Measurements from ENCODE around the gene PTPRM. TPM values are rescaled to one million over a fixed set of nuclear protein-coding genes. Genes with fewer than 3 reads are reported as not detected.
A peak's percentile ranks its signal among the peaks of the same experiment; 100 is the strongest.

Gene PTPRM
- total and polyA plus RNA-seq, 4 donors, result 61.1 to 146 (median 87.5) TPM

GRCh38 chr18:8133032-8133431 lies 565.9 kb downstream of the PTPRM start:
- no peak overlapping the region for H3K4me3 ChIP-seq
- TF ChIP-seq CTCF (IDR thresholded peaks at IDR 0.05; ENCODE audit: control extremely low read depth, extremely low read depth), result no peak
- H3K36me3 ChIP-seq (ENCODE audit: control insufficient read depth in 4 of 4, insufficient read depth in 4 of 4, low read length in 4 of 4), result peaks cover 0 to 3% (median 0%) of the 10 kb centered on the region in 4 donors
- no peaks in the 10 kb centered on the region for H3K4me1 ChIP-seq (ENCODE audit: control insufficient read depth in 5 of 5, insufficient read depth in 5 of 5, low read length in 5 of 5)
- DNase-seq (no peak), ATAC-seq (ENCODE audit: insufficient read depth, low FRiP score) (no peak)
- H3K27me3 ChIP-seq (ENCODE audit: control insufficient read depth in 3 of 3, insufficient read depth in 3 of 3, low read length in 2 of 3), result no peaks in the 10 kb centered on the region
- H3K27ac ChIP-seq (ENCODE audit: low read depth in 1 of 2, low read length in 1 of 2), result no peak overlapping the region
- H3K9ac ChIP-seq (ENCODE audit: insufficient read depth in 1 of 2, low read length in 2 of 2), result no peak overlapping the region
- no peaks in the 10 kb centered on the region for H3K9me3 ChIP-seq (ENCODE audit: control insufficient read depth in 4 of 4, insufficient read depth in 3 of 4, low read length in 3 of 4)

GRCh38 chr18:8133888-8134287 lies 566.8 kb downstream of the PTPRM start:
- Histone ChIP-seq H3K9me3 (ENCODE audit: control insufficient read depth in 4 of 4, insufficient read depth in 3 of 4, low read length in 3 of 4) (no peaks in the 10 kb centered on the region), H3K4me1 (ENCODE audit: control insufficient read depth in 5 of 5, insufficient read depth in 5 of 5, low read length in 5 of 5) (peaks cover 0 to 3% (median 0%) of the 10 kb centered on the region in 5 donors), H3K36me3 (ENCODE audit: control insufficient read depth in 4 of 4, insufficient read depth in 4 of 4, low read length in 4 of 4) (peaks cover 0 to 3% (median 0%) of the 10 kb centered on the region in 4 donors), H3K9ac (ENCODE audit: insufficient read depth in 1 of 2, low read length in 2 of 2) (no peak overlapping the region), H3K27me3 (ENCODE audit: control insufficient read depth in 3 of 3, insufficient read depth in 3 of 3, low read length in 2 of 3) (no peaks in the 10 kb centered on the region), H3K27ac (ENCODE audit: low read depth in 1 of 2, low read length in 1 of 2) (no peak overlapping the region), H3K4me3 (no peak overlapping the region)
- TF ChIP-seq CTCF (IDR thresholded peaks at IDR 0.05; ENCODE audit: control extremely low read depth, extremely low read depth), result no peak
- 96 to 100% methylated on average over 1 of the region's 1 CpG for WGBS, 2 donors
- DNase-seq, result no peak
- no peak for ATAC-seq (ENCODE audit: insufficient read depth, low FRiP score)

GRCh38 chr18:8139127-8139527 lies 572.0 kb downstream of the PTPRM start:
- H3K4me3 ChIP-seq, result no peak overlapping the region
- 64 to 67% methylated on average over 10 of the region's 10 CpGs for WGBS, 2 donors
- ATAC-seq (ENCODE audit: insufficient read depth, low FRiP score) (no peak), DNase-seq (peak in 2 of 3 donors; percentile 11 to 57)
- peaks cover 0 to 4% (median 2%) of the 10 kb centered on the region in 4 donors for H3K36me3 ChIP-seq (ENCODE audit: control insufficient read depth in 4 of 4, insufficient read depth in 4 of 4, low read length in 4 of 4)
- peak overlapping the region in 1 of 2 donors; percentile 52 for H3K27ac ChIP-seq (ENCODE audit: low read depth in 1 of 2, low read length in 1 of 2)
- no peaks in the 10 kb centered on the region for H3K9me3 ChIP-seq (ENCODE audit: control insufficient read depth in 4 of 4, insufficient read depth in 3 of 4, low read length in 3 of 4)
- TF ChIP-seq CTCF (IDR thresholded peaks at IDR 0.05; ENCODE audit: control extremely low read depth, extremely low read depth), result no peak
- H3K4me1 ChIP-seq (ENCODE audit: control insufficient read depth in 5 of 5, insufficient read depth in 5 of 5, low read length in 5 of 5), result peaks cover 0 to 12% (median 0%) of the 10 kb centered on the region in 5 donors
- no peaks in the 10 kb centered on the region for H3K27me3 ChIP-seq (ENCODE audit: control insufficient read depth in 3 of 3, insufficient read depth in 3 of 3, low read length in 2 of 3)
- H3K9ac ChIP-seq (ENCODE audit: insufficient read depth in 1 of 2, low read length in 2 of 2), result no peak overlapping the region

- 87 to 88% methylated on average over 7 of the region's 7 CpGs for WGBS, 2 donors
- no peak overlapping the region for H3K4me3 ChIP-seq
- peaks cover 0 to 12% (median 0%) of the 10 kb centered on the region in 5 donors for H3K4me1 ChIP-seq (ENCODE audit: control insufficient read depth in 5 of 5, insufficient read depth in 5 of 5, low read length in 5 of 5)
- ATAC-seq (ENCODE audit: insufficient read depth, low FRiP score) (peak; percentile 50), DNase-seq (no peak)
- H3K9me3 ChIP-seq (ENCODE audit: control insufficient read depth in 4 of 4, insufficient read depth in 3 of 4, low read length in 3 of 4), result no peaks in the 10 kb centered on the region
- peak overlapping the region in 1 of 2 donors; percentile 52 for H3K27ac ChIP-seq (ENCODE audit: low read depth in 1 of 2, low read length in 1 of 2)
- no peak for TF ChIP-seq CTCF (IDR thresholded peaks at IDR 0.05; ENCODE audit: control extremely low read depth, extremely low read depth)
- H3K27me3 ChIP-seq (ENCODE audit: control insufficient read depth in 3 of 3, insufficient read depth in 3 of 3, low read length in 2 of 3), result no peaks in the 10 kb centered on the region
- no peak overlapping the region for H3K9ac ChIP-seq (ENCODE audit: insufficient read depth in 1 of 2, low read length in 2 of 2)
- peaks cover 0 to 7% (median 3%) of the 10 kb centered on the region in 4 donors for H3K36me3 ChIP-seq (ENCODE audit: control insufficient read depth in 4 of 4, insufficient read depth in 4 of 4, low read length in 4 of 4)
Observed at GRCh38 chr18:8139891-8140406, 572.8 kb downstream of the PTPRM start.

All from lung (tissue), 12 donors.